ENCODE measurements around the gene AKT1. TPM values are rescaled to one million over a fixed set of nuclear protein-coding genes. Genes with fewer than 3 reads are reported as not detected.

Gene AKT1
- total and polyA plus RNA-seq, 2 of the 13 experiments (the other 11 are each of a cell fraction or from before 2014, with no cell fraction given): 96.2 to 116 TPM

- TF ChIP-seq POGK (CRISPR knock-in tag; conservative IDR thresholded peaks at IDR 0.05) (no peak), ZFP37 (CRISPR knock-in tag; IDR thresholded peaks at IDR 0.05; ENCODE audit: borderline replicate concordance) (no peak), JARID2 (CRISPR knock-in tag; IDR thresholded peaks at IDR 0.05; ENCODE audit: insufficient replicate concordance) (no peak), NFIB (CRISPR knock-in tag; IDR thresholded peaks at IDR 0.05; ENCODE audit: borderline replicate concordance) (no peak), MXD3 (CRISPR knock-in tag; IDR thresholded peaks at IDR 0.05) (no peak), PHF5A (CRISPR knock-in tag; IDR thresholded peaks at IDR 0.05; ENCODE audit: low read depth, unreplicated experiment) (no peak), DMAP1 (CRISPR knock-in tag; IDR thresholded peaks at IDR 0.05) (no peak), ATF3 (CRISPR knock-in tag; IDR thresholded peaks at IDR 0.05) (no peak), GABPA (IDR thresholded peaks at IDR 0.05; ENCODE audit: low read depth, low read length) (no peak), GABPA (CRISPR knock-in tag; IDR thresholded peaks at IDR 0.05; ENCODE audit: low read depth) (no peak), GPN1 (CRISPR knock-in tag; IDR thresholded peaks at IDR 0.05; ENCODE audit: borderline replicate concordance) (no peak), HINFP (CRISPR knock-in tag; IDR thresholded peaks at IDR 0.05; ENCODE audit: low read depth) (no peak), PAXIP1 (CRISPR knock-in tag; conservative IDR thresholded peaks at IDR 0.05) (peak; percentile 81), FOXM1 (CRISPR knock-in tag; IDR thresholded peaks at IDR 0.05) (no peak), GABPB1 (CRISPR knock-in tag; IDR thresholded peaks at IDR 0.05) (peak; percentile 35; the same call in 1 of the 2 replicates), ZNF792 (CRISPR knock-in tag; IDR thresholded peaks at IDR 0.05) (peak; percentile 39; the same call in 1 of the 2 replicates), ZNF10 (CRISPR knock-in tag; IDR thresholded peaks at IDR 0.05; ENCODE audit: borderline replicate concordance, low read depth) (no peak), ZBTB8A (CRISPR knock-in tag; IDR thresholded peaks at IDR 0.05; ENCODE audit: borderline replicate concordance, low read depth) (no peak), PHB2 (IDR thresholded peaks at IDR 0.05; ENCODE audit: partially characterized antibody) (no peak), RBFOX2 (IDR thresholded peaks at IDR 0.05; ENCODE audit: low read depth, low read length) (peak; percentile 58; the same call in 1 of the 2 replicates), MTF2 (CRISPR knock-in tag; IDR thresholded peaks at IDR 0.05; ENCODE audit: borderline replicate concordance) (no peak), ZNF776 (CRISPR knock-in tag; IDR thresholded peaks at IDR 0.05) (no peak), ARNT (IDR thresholded peaks at IDR 0.05) (no peak), EZH2 (conservative IDR thresholded peaks at IDR 0.05; ENCODE audit: low read depth, low read length) (no peak)
Measured at GRCh38 chr14:104726600-104727451, 68.7 kb downstream of the AKT1 start (continued).
